Panc1 (cell line): ENCODE measurements around the gene FRMD4A.

Experiments
- CTCF ChIP-seq: fragments of 450-650 bp; IDR thresholded peaks from 2 replicates; pipeline ENCODE4 v1.5.1; 2017; ENCODE audit warnings: mild to moderate bottlenecking
- POLR2AphosphoS5 ChIP-seq: IDR thresholded peaks from 2 replicates; pipeline ENCODE4 v1.6.1; 2012; ENCODE audit warnings: mild to moderate bottlenecking, low read depth, low read length, moderate library complexity
- REST ChIP-seq, 2 experiments: IDR thresholded peaks; 2 replicates each; pipeline ENCODE4 v1.6.1; 2011 to 2012; ENCODE audit warnings: low read depth in 2 of 2, control low read depth in 1 of 2, low read length in 1 of 2, mild to moderate bottlenecking in 1 of 2, moderate library complexity in 1 of 2; ENCODE audit not compliant: insufficient read depth in 1 of 2
- SIN3A ChIP-seq: IDR thresholded peaks from 2 replicates; pipeline ENCODE4 v1.6.1; 2012; ENCODE audit warnings: low read depth, mild to moderate bottlenecking, low read length, moderate library complexity, borderline replicate concordance; ENCODE audit not compliant: insufficient read depth
- TCF7L2 ChIP-seq: IDR thresholded peaks from 2 replicates; pipeline ENCODE4 v1.6.1; 2011; ENCODE audit warnings: mild to moderate bottlenecking, low read depth, low read length, inconsistent platforms

DNA sequence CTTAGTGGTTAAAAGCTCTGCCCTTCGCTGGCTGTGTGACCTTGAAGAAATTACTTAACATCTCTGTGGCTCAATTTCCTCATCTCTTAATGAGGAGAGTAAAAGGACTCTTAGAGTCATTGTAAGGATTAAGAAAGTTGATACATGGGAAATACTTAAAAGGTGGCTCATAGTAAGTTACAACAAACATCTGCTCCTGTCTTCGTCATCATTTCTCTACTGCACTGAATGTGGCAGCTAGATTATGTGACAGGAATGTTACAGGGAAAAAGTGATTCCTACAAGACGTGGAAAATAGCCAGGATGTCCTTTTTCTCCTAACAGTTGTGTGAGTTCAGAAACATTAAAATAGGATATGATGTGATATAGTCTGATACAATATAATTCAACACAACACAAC, 184.7 kb downstream of the FRMD4A start:
- TF ChIP-seq CTCF (no peak), TCF7L2 (no peak), POLR2AphosphoS5 (no peak), REST (IDR thresholded peaks at IDR 0.05; ENCODE audit: insufficient read depth in 1 of 2, low read depth in 2 of 2, low read length in 1 of 2) (no peak), SIN3A (no peak)
